Erythroblast (primary cell): ENCODE results near the gene ST8SIA5.

Experiments
- DNase-seq, 2 experiments: peaks; one replicate each; lab custom pipeline; 2025; lab: John Stamatoyannopoulos, UW
- GATA1 ChIP-seq: IDR thresholded peaks from 2 replicates; pipeline ENCODE4 v1.6.1; 2011; ENCODE audit warnings: low read depth, mild to moderate bottlenecking, control low read depth, low read length, moderate library complexity
- POLR2A ChIP-seq: IDR thresholded peaks from 2 replicates; pipeline ENCODE4 v1.6.1; 2011; ENCODE audit warnings: mild to moderate bottlenecking, low read length

ST8SIA5 gene

GRCh38 chr18:46632401-46633071 is 124.3 kb downstream of the ST8SIA5 start:
- no peak for DNase-seq
- no peak for TF ChIP-seq POLR2A
- no peak for TF ChIP-seq GATA1

GRCh38 chr18:46630991-46631390 is 125.9 kb downstream of the ST8SIA5 start:
- no peak for DNase-seq
- TF ChIP-seq GATA1 (no peak), POLR2A (no peak)

GRCh38 chr18:46630160-46630559 is 126.7 kb downstream of the ST8SIA5 start:
- no peak for DNase-seq
- TF ChIP-seq GATA1, result no peak
- TF ChIP-seq POLR2A, result no peak

GRCh38 chr18:46629361-46629760 is 127.5 kb downstream of the ST8SIA5 start:
- no peak for TF ChIP-seq GATA1
- TF ChIP-seq POLR2A, result no peak
- peak in 1 of 2 experiments; percentile 28 for DNase-seq

- no peak for DNase-seq
- TF ChIP-seq POLR2A, result no peak
- no peak for TF ChIP-seq GATA1
Observed at GRCh38 chr18:46628206-46628605, 128.6 kb downstream of the ST8SIA5 start.

GRCh38 chr18:46627136-46627535 is 129.7 kb downstream of the ST8SIA5 start:
- DNase-seq, result no peak
- TF ChIP-seq POLR2A (no peak), GATA1 (no peak)

GRCh38 chr18:46625069-46625468 is 131.8 kb downstream of the ST8SIA5 start:
- no peak for DNase-seq
- TF ChIP-seq GATA1 (no peak), POLR2A (no peak)

GRCh38 chr18:46624127-46624526 is 132.7 kb downstream of the ST8SIA5 start:
- no peak for TF ChIP-seq POLR2A
- TF ChIP-seq GATA1, result no peak
- DNase-seq, result no peak

- no peak for DNase-seq
- TF ChIP-seq POLR2A (no peak), GATA1 (no peak)
Observed at GRCh38 chr18:46623541-46623940, 133.3 kb downstream of the ST8SIA5 start.

- DNase-seq, result no peak
- TF ChIP-seq POLR2A, result no peak
- TF ChIP-seq GATA1, result no peak
Observed at GRCh38 chr18:46622999-46623398, 133.9 kb downstream of the ST8SIA5 start.

- TF ChIP-seq POLR2A (no peak), GATA1 (no peak)
Observed at GRCh38 chr18:46622451-46622850, 134.4 kb downstream of the ST8SIA5 start.

GRCh38 chr18:46621871-46622270 is 135.0 kb downstream of the ST8SIA5 start:
- no peak for DNase-seq
- TF ChIP-seq POLR2A (no peak), GATA1 (no peak)

More at GRCh38 chr18:46622451-46622850, 134.4 kb downstream of the ST8SIA5 start:
- no peak for DNase-seq

- no peak for DNase-seq
- TF ChIP-seq POLR2A (no peak), GATA1 (no peak)
Observed at GRCh38 chr18:46621111-46621766, 135.6 kb downstream of the ST8SIA5 start.

GRCh38 chr18:46619559-46619958 is 137.3 kb downstream of the ST8SIA5 start:
- TF ChIP-seq GATA1, result no peak
- no peak for TF ChIP-seq POLR2A
- no peak for DNase-seq
